Omental fat pad (tissue), 4 donors: ENCODE results near the gene HMCN1. TPM values are rescaled to one million over a fixed set of nuclear protein-coding genes. Genes with fewer than 3 reads are reported as not detected.

Experiments
- ATAC-seq: fragments of 150-250 bp; one replicate; pipeline ENCODE4 v1.9.1; 2016; ENCODE audit warnings: mild to moderate bottlenecking, moderate library complexity; ENCODE audit not compliant: low FRiP score
- DNase-seq: peaks from one replicate; pipeline ENCODE4 v3.0.0-alpha.2; 2019; ENCODE audit warnings: low spot score
- CTCF ChIP-seq, 3 donors: fragments of 450-650 bp; IDR thresholded peaks; one replicate each; pipeline ENCODE4 v1.5.1; 2016 to 2017; ENCODE audit warnings: antibody characterized with exemption in 3 of 3, mild to moderate bottlenecking in 3 of 3, moderate library complexity in 2 of 3
- total RNA-seq, 4 donors: library from RNA; depleted of rRNA; stranded (reverse); fragments of >200 nt; gene quantifications; one replicate each; pipeline ENCODE4 v1.1.0, GENCODE V29; 2016

The HMCN1 gene
- total RNA-seq, 4 donors from 2014 or later: 5.2 to 45.9 (median 12.7) TPM

- no peak for ATAC-seq
- TF ChIP-seq CTCF (IDR thresholded peaks at IDR 0.05): no peak
- DNase-seq: no peak
These were observed 240.4 kb downstream of the HMCN1 start for GRCh38 chr1:185974367-185975170.

GRCh38 chr1:185980891-185981290, 246.7 kb downstream of the HMCN1 start:
- DNase-seq (no peak), ATAC-seq (no peak)
- no peak for TF ChIP-seq CTCF (IDR thresholded peaks at IDR 0.05)

GRCh38 chr1:185984113-185984836, 250.1 kb downstream of the HMCN1 start:
- no peak for TF ChIP-seq CTCF (IDR thresholded peaks at IDR 0.05)
- no peak for DNase-seq
- ATAC-seq: no peak

- ATAC-seq (no peak), DNase-seq (no peak)
- TF ChIP-seq CTCF (IDR thresholded peaks at IDR 0.05): no peak
These were observed 253.6 kb downstream of the HMCN1 start for GRCh38 chr1:185987611-185988321.

GRCh38 chr1:185990565-185990964, 256.4 kb downstream of the HMCN1 start:
- no peak for DNase-seq
- ATAC-seq: no peak
- TF ChIP-seq CTCF (IDR thresholded peaks at IDR 0.05): no peak

- DNase-seq (no peak), ATAC-seq (no peak)
- TF ChIP-seq CTCF (IDR thresholded peaks at IDR 0.05): no peak
These were observed 257.1 kb downstream of the HMCN1 start for GRCh38 chr1:185991266-185991665.
